ENCODE measurements around the gene ELN.
"Not testable (repeated sequence)": the region's sequence is repeated elsewhere in the genome, so short reads cannot be mapped to it uniquely, and the experiment has no call there.

The ELN gene

GRCh38 chr7:74001150-74001494 is 26.9 kb upstream of the ELN start:
- DNase-seq (ENCODE audit: low spot score): no peak

GRCh38 chr7:74002474-74003017 is 25.4 kb upstream of the ELN start:
- DNase-seq (ENCODE audit: low spot score): peak; percentile 29

GRCh38 chr7:74003621-74004020 is 24.4 kb upstream of the ELN start:
- no peak for DNase-seq (ENCODE audit: low spot score)

- no peak for DNase-seq (ENCODE audit: low spot score)
These were observed 21.9 kb upstream of the ELN start for GRCh38 chr7:74006032-74006431.

- DNase-seq (ENCODE audit: low spot score): no peak
These were observed 21.3 kb upstream of the ELN start for GRCh38 chr7:74006451-74007241.

- no peak for DNase-seq (ENCODE audit: low spot score)
These were observed 20.8 kb upstream of the ELN start for GRCh38 chr7:74007242-74007567.

GRCh38 chr7:74008687-74009086 is 19.3 kb upstream of the ELN start:
- no peak for DNase-seq (ENCODE audit: low spot score)

- DNase-seq (ENCODE audit: low spot score): no peak
These were observed 18.3 kb upstream of the ELN start for GRCh38 chr7:74009719-74010118.

GRCh38 chr7:74010407-74010806 is 17.6 kb upstream of the ELN start:
- no peak for DNase-seq (ENCODE audit: low spot score)

- DNase-seq (ENCODE audit: low spot score): not testable (repeated sequence)
These were observed 16.6 kb upstream of the ELN start for GRCh38 chr7:74011421-74011820.

GRCh38 chr7:74012842-74013249 is 15.1 kb upstream of the ELN start:
- peak; percentile 3 for DNase-seq (ENCODE audit: low spot score)

GRCh38 chr7:74013539-74014272 is 14.3 kb upstream of the ELN start:
- DNase-seq (ENCODE audit: low spot score): no peak

GRCh38 chr7:74014931-74015330 is 13.0 kb upstream of the ELN start:
- DNase-seq (ENCODE audit: low spot score): no peak

- DNase-seq (ENCODE audit: low spot score): peak; percentile 6
These were observed 12.3 kb upstream of the ELN start for GRCh38 chr7:74015670-74016069.

GRCh38 chr7:74017125-74017524 is 10.8 kb upstream of the ELN start:
- no peak for DNase-seq (ENCODE audit: low spot score)

GRCh38 chr7:74018246-74018895 is 9.6 kb upstream of the ELN start:
- DNase-seq (ENCODE audit: low spot score): no peak

GRCh38 chr7:74019149-74019548 is 8.8 kb upstream of the ELN start:
- no peak for DNase-seq (ENCODE audit: low spot score)

GRCh38 chr7:74020390-74020789 is 7.6 kb upstream of the ELN start:
- no peak for DNase-seq (ENCODE audit: low spot score)

GRCh38 chr7:74021546-74022320 is 6.2 kb upstream of the ELN start:
- DNase-seq (ENCODE audit: low spot score): no peak

GRCh38 chr7:74022507-74022906 is 5.5 kb upstream of the ELN start:
- DNase-seq (ENCODE audit: low spot score): no peak

GRCh38 chr7:74023092-74023536 is 4.9 kb upstream of the ELN start:
- peak; percentile 39 for DNase-seq (ENCODE audit: low spot score)

GRCh38 chr7:74023786-74024185 is 4.2 kb upstream of the ELN start:
- no peak for DNase-seq (ENCODE audit: low spot score)

All from kidney tubule cell (primary cell).